ENCODE measurements around the gene KLF9.

KLF9 gene

GRCh38 chr9:70451765-70452164 is 37.3 kb upstream of the KLF9 start:
- H3K4me3 ChIP-seq (ENCODE audit: low read length): no peak overlapping the region

GRCh38 chr9:70450738-70451137 is 36.3 kb upstream of the KLF9 start:
- DNase-seq (ENCODE audit: low read depth): no peak
- no peak overlapping the region for H3K4me3 ChIP-seq (ENCODE audit: low read length)
- TF ChIP-seq CTCF (IDR thresholded peaks at IDR 0.05; ENCODE audit: insufficient read depth, low read depth, low read length, missing control alignments): no peak

More at GRCh38 chr9:70451765-70452164, 37.3 kb upstream of the KLF9 start:
- TF ChIP-seq CTCF (IDR thresholded peaks at IDR 0.05; ENCODE audit: insufficient read depth, low read depth, low read length, missing control alignments): no peak
- DNase-seq (ENCODE audit: low read depth): no peak

- DNase-seq (ENCODE audit: low read depth): no peak
- no peak overlapping the region for H3K4me3 ChIP-seq (ENCODE audit: low read length)
- no peak for TF ChIP-seq CTCF (IDR thresholded peaks at IDR 0.05; ENCODE audit: insufficient read depth, low read depth, low read length, missing control alignments)
Observed at GRCh38 chr9:70449461-70449860, 35.0 kb upstream of the KLF9 start.

- no peak overlapping the region for H3K4me3 ChIP-seq (ENCODE audit: low read length)
- no peak for DNase-seq (ENCODE audit: low read depth)
- TF ChIP-seq CTCF (IDR thresholded peaks at IDR 0.05; ENCODE audit: insufficient read depth, low read depth, low read length, missing control alignments): no peak
Observed at GRCh38 chr9:70448919-70449318, 34.5 kb upstream of the KLF9 start.

GRCh38 chr9:70444904-70445303 is 30.4 kb upstream of the KLF9 start:
- no peak for DNase-seq (ENCODE audit: low read depth)
- TF ChIP-seq CTCF (IDR thresholded peaks at IDR 0.05; ENCODE audit: insufficient read depth, low read depth, low read length, missing control alignments): no peak
- no peak overlapping the region for H3K4me3 ChIP-seq (ENCODE audit: low read length)

GRCh38 chr9:70442328-70442848 is 27.9 kb upstream of the KLF9 start:
- TF ChIP-seq CTCF (IDR thresholded peaks at IDR 0.05; ENCODE audit: insufficient read depth, low read depth, low read length, missing control alignments): no peak
- no peak overlapping the region for H3K4me3 ChIP-seq (ENCODE audit: low read length)
- peak; percentile 31 for DNase-seq (ENCODE audit: low read depth)

- H3K4me3 ChIP-seq (ENCODE audit: low read length): no peak overlapping the region
- no peak for DNase-seq (ENCODE audit: low read depth)
- TF ChIP-seq CTCF (IDR thresholded peaks at IDR 0.05; ENCODE audit: insufficient read depth, low read depth, low read length, missing control alignments): no peak
Observed at GRCh38 chr9:70441622-70442021, 27.2 kb upstream of the KLF9 start.

Data from epithelial cell of esophagus (primary cell).